Endothelial cell of umbilical vein (primary cell): Measurements from ENCODE around the gene XIRP2. TPM values are rescaled to one million over a fixed set of nuclear protein-coding genes. Genes with fewer than 3 reads are reported as not detected.

Experiments used
- BruUV-seq: library from RNA; stranded (reverse); fragments of 400-500 nt; replicated peaks from 2 replicates; lab custom pipeline; 2021; lab: Mats Ljungman, UMichigan
- CTCF ChIA-PET: fragments of 300-600, 350-600 bp; sonication (Branson Sonifier 250); formaldehyde crosslinking; loops from one replicate; lab custom pipeline; 2021; ENCODE audit warnings: antibody characterized with exemption, inconsistent platforms; lab: Charles Lee
- POLR2A ChIA-PET: fragments of 300-600, 350-600 bp; sonication (Branson Sonifier 250); formaldehyde crosslinking; loops from one replicate; lab custom pipeline; 2021; ENCODE audit warnings: antibody characterized with exemption, inconsistent platforms; lab: Charles Lee
- DNase-seq: peaks from one replicate; pipeline ENCODE4 v3.0.0-alpha.2; 2011; ENCODE audit warnings: low read depth, low spot score
- FAIRE-seq: peaks from 2 replicates; lab custom pipeline; 2011; peaks lifted over from hg19 to GRCh38; lab: Jason Lieb, UNC
- H2AFZ ChIP-seq: 2 replicates; pipeline ENCODE4 v1.6.0; 2012; ENCODE audit warnings: low read depth, low read length, control low read depth, inconsistent platforms
- H3K27ac ChIP-seq: 2 replicates; pipeline ENCODE4 v1.5.1; 2011; ENCODE audit warnings: low read depth, mild to moderate bottlenecking, control low read depth, low read length, moderate library complexity; ENCODE audit not compliant: insufficient read depth
- H3K27me3 ChIP-seq, 2 experiments: 2 replicates each; pipeline versions ENCODE4 v1.6.0 to v1.6.1; 2011; ENCODE audit warnings: low read length in 2 of 2, mixed read lengths in 1 of 2; ENCODE audit not compliant: control insufficient read depth in 2 of 2, insufficient read depth in 2 of 2
- H3K36me3 ChIP-seq, 2 experiments: 2 replicates in 1 of 2; 3 replicates in 1 of 2; pipeline ENCODE4 v1.5.1; 2011; ENCODE audit warnings: low read length in 2 of 2, mild to moderate bottlenecking in 1 of 2, moderate library complexity in 1 of 2; ENCODE audit not compliant: control insufficient read depth in 2 of 2, insufficient read depth in 2 of 2; ENCODE audit errors: extremely low read depth in 1 of 2
- H3K4me1 ChIP-seq: 3 replicates; pipeline ENCODE4 v1.5.1; 2011; ENCODE audit warnings: mild to moderate bottlenecking, low read length; ENCODE audit not compliant: control insufficient read depth, insufficient read depth; ENCODE audit errors: extremely low read depth
- H3K4me2 ChIP-seq: 2 replicates; pipeline ENCODE4 v1.6.1; 2011; ENCODE audit warnings: low read length, control low read depth, mixed read lengths; ENCODE audit not compliant: insufficient read depth
- H3K4me3 ChIP-seq, 3 experiments: fragments of 200-600 bp in 1 of 3; sonication (generic), shearing (Covaris generic) in 1 of 3; replicated peaks in 1 of 3; 2 replicates each; pipeline ENCODE4 v1.5.1; 2011 to 2016; ENCODE audit warnings: control low read depth in 3 of 3, low read length in 3 of 3, mild to moderate bottlenecking in 2 of 3, inconsistent platforms in 1 of 3, low read depth in 1 of 3, moderate library complexity in 1 of 3; ENCODE audit not compliant: insufficient read depth in 1 of 3
- H3K79me2 ChIP-seq: 2 replicates; pipeline ENCODE4 v1.6.0; 2012; ENCODE audit warnings: low read length, inconsistent platforms; ENCODE audit not compliant: control insufficient read depth, insufficient read depth
- H3K9ac ChIP-seq: replicated peaks from 2 replicates; pipeline ENCODE3; 2011; ENCODE audit warnings: low read length, control low read depth; ENCODE audit not compliant: insufficient read depth; ENCODE audit errors: extremely low read depth
- H3K9me1 ChIP-seq: replicated peaks from 3 replicates; pipeline ENCODE4 v1.6.0; 2011; ENCODE audit warnings: mild to moderate bottlenecking, low read length; ENCODE audit not compliant: control insufficient read depth, insufficient read depth; ENCODE audit errors: extremely low read depth
- H3K9me3 ChIP-seq: replicated peaks from 2 replicates; pipeline ENCODE4 v1.5.1; 2012; ENCODE audit warnings: low read length, inconsistent platforms; ENCODE audit not compliant: control insufficient read depth, insufficient read depth
- H4K20me1 ChIP-seq: replicated peaks from 2 replicates; pipeline ENCODE3; 2011; ENCODE audit warnings: mild to moderate bottlenecking, low read length; ENCODE audit not compliant: control insufficient read depth, insufficient read depth; ENCODE audit errors: extremely low read depth
- EZH2 ChIP-seq: IDR thresholded peaks from 2 replicates; pipeline ENCODE4 v1.6.1; 2012; ENCODE audit warnings: borderline replicate concordance, low read depth, mild to moderate bottlenecking, moderate library complexity, low read length, inconsistent platforms; ENCODE audit not compliant: severe bottlenecking
- FOS ChIP-seq: IDR thresholded peaks from 2 replicates; pipeline ENCODE4 v1.6.1; 2011; ENCODE audit warnings: mild to moderate bottlenecking, low read length, moderate library complexity, borderline replicate concordance; ENCODE audit not compliant: insufficient read depth
- GATA2 ChIP-seq: IDR thresholded peaks from 2 replicates; pipeline ENCODE4 v1.7.0; 2011; ENCODE audit warnings: low read depth, mild to moderate bottlenecking, moderate library complexity, mixed read lengths, low read length; ENCODE audit not compliant: insufficient read length, insufficient read depth
- JUN ChIP-seq: IDR thresholded peaks from 2 replicates; pipeline ENCODE4 v1.6.1; 2011; ENCODE audit warnings: borderline replicate concordance, low read depth; ENCODE audit not compliant: insufficient read length, insufficient read depth
- MYC ChIP-seq: IDR thresholded peaks from one replicate; pipeline ENCODE4 v1.6.1; 2011; ENCODE audit warnings: mild to moderate bottlenecking, low read depth, low read length
- POLR2A ChIP-seq: IDR thresholded peaks from 2 replicates; pipeline ENCODE4 v1.6.1; 2012; ENCODE audit warnings: low read depth, mild to moderate bottlenecking, control low read depth, low read length
- POLR2AphosphoS5 ChIP-seq: IDR thresholded peaks from 2 replicates; pipeline ENCODE4 v1.6.1; 2012; ENCODE audit warnings: low read depth, mild to moderate bottlenecking, control low read depth, low read length, moderate library complexity; ENCODE audit not compliant: insufficient read depth
- dilution Hi-C: fragments of 300-500 bp; cut with MboI; formaldehyde crosslinking; loops from one replicate; pipeline ENCODE4 v1.15.0; 2019; ENCODE audit warnings: low sequenced_read_pairs; ENCODE audit not compliant: extremely low pct_ligation_motif_present
- intact Hi-C: fragments of 100-400 bp; cut with micrococcal nuclease; formaldehyde crosslinking; loops from one replicate; pipeline ENCODE4 v1.10.0; 2022
- polyA plus RNA-seq, 4 experiments: library from polyadenylated mRNA; depleted of rRNA in 3 of 4; stranded (reverse) in 3 of 4; unstranded in 1 of 4; fragments of >200 nt; gene quantifications; 2 replicates each; pipeline versions ENCODE4 v1.2.1 to v1.2.3, GENCODE V29; 2011 to 2012; ENCODE audit warnings: missing spikeins in 1 of 4
- total RNA-seq: library from RNA; stranded (reverse); gene quantifications from 2 replicates; pipeline ENCODE4 v1.2.3, GENCODE V29; 2021
- TF ChIP-seq, protein P1 (sequence below): IDR thresholded peaks from 2 replicates; pipeline ENCODE4 v1.6.1; 2011; ENCODE audit not compliant: insufficient read depth, insufficient read length
- TF ChIP-seq, protein P2 (sequence below), 2 donors: IDR thresholded peaks; 1 replicate in 1 of 2; 2 replicates in 1 of 2; pipeline ENCODE4 v1.5.1; 2011; ENCODE audit warnings: low read length in 2 of 2, mild to moderate bottlenecking in 2 of 2, moderate library complexity in 2 of 2, control low read depth in 1 of 2, inconsistent platforms in 1 of 2, low read depth in 1 of 2; ENCODE audit not compliant: insufficient read depth in 1 of 2; ENCODE audit errors: extremely low read depth in 1 of 2

XIRP2 gene
- total and polyA plus RNA-seq, 2 donors (not counting 3 experiments of a cell fraction or from before 2014, with no cell fraction given), result 0.08 to 0.66 TPM

DNA sequence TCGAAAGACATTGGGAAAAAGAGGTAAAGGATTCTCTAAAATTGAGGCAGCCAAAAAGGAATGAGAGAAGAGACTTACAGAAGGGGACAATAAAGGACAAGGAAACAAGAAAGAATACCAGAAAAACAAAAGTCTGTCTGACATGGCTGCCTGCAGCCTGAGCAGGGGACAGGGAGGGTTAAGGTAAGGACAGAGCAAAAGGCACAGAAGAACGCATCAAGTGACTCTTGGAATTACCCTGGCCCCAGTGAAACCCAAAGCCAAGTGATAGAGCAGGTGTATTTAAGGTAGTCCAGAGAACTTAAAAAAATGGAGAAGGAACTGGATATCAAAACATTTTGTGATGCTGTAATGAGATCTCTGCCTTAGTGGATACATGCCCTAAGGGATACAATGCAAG is 47.1 kb upstream of the XIRP2 start:
- no peak for FAIRE-seq
- Histone ChIP-seq H3K4me3 (no peak overlapping the region), H2AFZ (no peak overlapping the region), H3K27ac (no peak overlapping the region), H3K9me1 (no peaks in the 10 kb centered on the region), H3K4me2 (no peak overlapping the region), H4K20me1 (no peaks in the 10 kb centered on the region), H3K4me1 (no peaks in the 10 kb centered on the region), H3K36me3 (no peaks in the 10 kb centered on the region), H3K27me3 (no peaks in the 10 kb centered on the region), H3K9me3 (no peaks in the 10 kb centered on the region), H3K9ac (no peak overlapping the region), H3K79me2 (no peaks in the 10 kb centered on the region)
- intact Hi-C loops, result no loop called here
- CTCF ChIA-PET, result no interaction called here
- DNase-seq, result no peak
- dilution Hi-C loops, result no loop called here
- no peak for TF ChIP-seq POLR2AphosphoS5
- no peak for TF ChIP-seq GATA2
- no peak for TF ChIP-seq POLR2A
- TF ChIP-seq, protein P1, sequence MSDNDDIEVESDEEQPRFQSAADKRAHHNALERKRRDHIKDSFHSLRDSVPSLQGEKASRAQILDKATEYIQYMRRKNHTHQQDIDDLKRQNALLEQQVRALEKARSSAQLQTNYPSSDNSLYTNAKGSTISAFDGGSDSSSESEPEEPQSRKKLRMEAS, result no peak
- TF ChIP-seq MYC, result no peak
- no peak for TF ChIP-seq EZH2
- TF ChIP-seq FOS, result no peak
- no peak for TF ChIP-seq JUN
- TF ChIP-seq, protein P2, sequence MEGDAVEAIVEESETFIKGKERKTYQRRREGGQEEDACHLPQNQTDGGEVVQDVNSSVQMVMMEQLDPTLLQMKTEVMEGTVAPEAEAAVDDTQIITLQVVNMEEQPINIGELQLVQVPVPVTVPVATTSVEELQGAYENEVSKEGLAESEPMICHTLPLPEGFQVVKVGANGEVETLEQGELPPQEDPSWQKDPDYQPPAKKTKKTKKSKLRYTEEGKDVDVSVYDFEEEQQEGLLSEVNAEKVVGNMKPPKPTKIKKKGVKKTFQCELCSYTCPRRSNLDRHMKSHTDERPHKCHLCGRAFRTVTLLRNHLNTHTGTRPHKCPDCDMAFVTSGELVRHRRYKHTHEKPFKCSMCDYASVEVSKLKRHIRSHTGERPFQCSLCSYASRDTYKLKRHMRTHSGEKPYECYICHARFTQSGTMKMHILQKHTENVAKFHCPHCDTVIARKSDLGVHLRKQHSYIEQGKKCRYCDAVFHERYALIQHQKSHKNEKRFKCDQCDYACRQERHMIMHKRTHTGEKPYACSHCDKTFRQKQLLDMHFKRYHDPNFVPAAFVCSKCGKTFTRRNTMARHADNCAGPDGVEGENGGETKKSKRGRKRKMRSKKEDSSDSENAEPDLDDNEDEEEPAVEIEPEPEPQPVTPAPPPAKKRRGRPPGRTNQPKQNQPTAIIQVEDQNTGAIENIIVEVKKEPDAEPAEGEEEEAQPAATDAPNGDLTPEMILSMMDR (IDR thresholded peaks at IDR 0.05; ENCODE audit: extremely low read depth in 1 of 2, insufficient read depth in 1 of 2, low read depth in 1 of 2, low read length in 2 of 2), result no peak
- POLR2A ChIA-PET, result no interaction called here
- BruUV-seq, result no TSS peak
